ENCODE results near the gene PPP3CB.

PPP3CB gene

GRCh38 chr10:73460897-73461296 is 34.9 kb downstream of the PPP3CB start:
- no peaks in the 10 kb centered on the region for H3K27me3 Mint-ChIP-seq (ENCODE audit: low read depth)

GRCh38 chr10:73459683-73460314 is 36.0 kb downstream of the PPP3CB start:
- Mint-ChIP-seq H3K27ac (no peak overlapping the region), H3K4me1 (no peaks in the 10 kb centered on the region), H3K4me3 (no peak overlapping the region), H3K9me3 (no peaks in the 10 kb centered on the region), H3K27me3 (ENCODE audit: low read depth) (no peaks in the 10 kb centered on the region), H3K36me3 (ENCODE audit: low read depth) (peaks cover 47% of the 10 kb centered on the region)
- TF ChIP-seq CTCF (IDR thresholded peaks at IDR 0.05; ENCODE audit: unreplicated experiment in 3 of 3), result no peak

More at GRCh38 chr10:73460897-73461296, 34.9 kb downstream of the PPP3CB start:
- Mint-ChIP-seq H3K9me3 (no peaks in the 10 kb centered on the region), H3K4me3 (no peak overlapping the region), H3K36me3 (ENCODE audit: low read depth) (peaks cover 52% of the 10 kb centered on the region), H3K27ac (no peak overlapping the region), H3K4me1 (no peaks in the 10 kb centered on the region)
- no peak for TF ChIP-seq CTCF (IDR thresholded peaks at IDR 0.05; ENCODE audit: unreplicated experiment in 3 of 3)

GRCh38 chr10:73456187-73456890 is 39.5 kb downstream of the PPP3CB start:
- Mint-ChIP-seq H3K27me3 (ENCODE audit: low read depth) (no peaks in the 10 kb centered on the region), H3K4me3 (no peak overlapping the region), H3K36me3 (ENCODE audit: low read depth) (peaks cover 41% of the 10 kb centered on the region), H3K27ac (no peak overlapping the region), H3K4me1 (no peaks in the 10 kb centered on the region), H3K9me3 (no peaks in the 10 kb centered on the region)
- TF ChIP-seq CTCF (IDR thresholded peaks at IDR 0.05; ENCODE audit: unreplicated experiment in 3 of 3), result no peak

GRCh38 chr10:73449113-73449512 is 46.7 kb downstream of the PPP3CB start:
- no peaks in the 10 kb centered on the region for H3K27me3 Mint-ChIP-seq (ENCODE audit: low read depth)
- no peak for TF ChIP-seq CTCF (IDR thresholded peaks at IDR 0.05; ENCODE audit: unreplicated experiment in 3 of 3)
- peaks cover 37% of the 10 kb centered on the region for H3K36me3 Mint-ChIP-seq (ENCODE audit: low read depth)
- no peaks in the 10 kb centered on the region for H3K4me1 Mint-ChIP-seq
- no peak overlapping the region for H3K4me3 Mint-ChIP-seq
- no peak overlapping the region for H3K27ac Mint-ChIP-seq
- no peaks in the 10 kb centered on the region for H3K9me3 Mint-ChIP-seq

- peaks cover 35% of the 10 kb centered on the region for H3K36me3 Mint-ChIP-seq (ENCODE audit: low read depth)
- H3K9me3 Mint-ChIP-seq, result no peaks in the 10 kb centered on the region
- no peak for TF ChIP-seq CTCF (IDR thresholded peaks at IDR 0.05; ENCODE audit: unreplicated experiment in 3 of 3)
- H3K4me3 Mint-ChIP-seq, result no peak overlapping the region
- H3K4me1 Mint-ChIP-seq, result no peaks in the 10 kb centered on the region
- H3K27me3 Mint-ChIP-seq (ENCODE audit: low read depth), result no peaks in the 10 kb centered on the region
- H3K27ac Mint-ChIP-seq, result no peak overlapping the region
These were observed 47.4 kb downstream of the PPP3CB start for GRCh38 chr10:73448384-73448783.

- Mint-ChIP-seq H3K4me1 (no peaks in the 10 kb centered on the region), H3K27ac (no peak overlapping the region), H3K4me3 (no peak overlapping the region), H3K36me3 (ENCODE audit: low read depth) (peaks cover 33% of the 10 kb centered on the region), H3K9me3 (no peaks in the 10 kb centered on the region), H3K27me3 (ENCODE audit: low read depth) (no peaks in the 10 kb centered on the region)
- no peak for TF ChIP-seq CTCF (IDR thresholded peaks at IDR 0.05; ENCODE audit: unreplicated experiment in 3 of 3)
These were observed 48.9 kb downstream of the PPP3CB start for GRCh38 chr10:73446926-73447325.

Measured in nephron (organoid).